ENCODE data around the gene BCAS4. TPM values are rescaled to one million over a fixed set of nuclear protein-coding genes. Genes with fewer than 3 reads are reported as not detected.

BCAS4 gene
- total RNA-seq, 1 donor from 2014 or later: 15.7 TPM

- TF ChIP-seq CTCF (conservative IDR thresholded peaks at IDR 0.05; ENCODE audit: low read depth, low read length): no peak
- no peak overlapping the region for H3K4me3 ChIP-seq (ENCODE audit: low read depth, low read length)
- DNase-seq (ENCODE audit: low read depth): no peak
Observed at GRCh38 chr20:50866831-50867230, 72.0 kb downstream of the BCAS4 start.

- H3K4me3 ChIP-seq (ENCODE audit: low read depth, low read length): no peak overlapping the region
- no peak for DNase-seq (ENCODE audit: low read depth)
- no peak for TF ChIP-seq CTCF (conservative IDR thresholded peaks at IDR 0.05; ENCODE audit: low read depth, low read length)
Observed at GRCh38 chr20:50867805-50868204, 72.9 kb downstream of the BCAS4 start.

- no peak for DNase-seq (ENCODE audit: low read depth)
- TF ChIP-seq CTCF (conservative IDR thresholded peaks at IDR 0.05; ENCODE audit: low read depth, low read length): no peak
- H3K4me3 ChIP-seq (ENCODE audit: low read depth, low read length): no peak overlapping the region
Observed at GRCh38 chr20:50868509-50869495, 73.9 kb downstream of the BCAS4 start.

GRCh38 chr20:50870561-50871161, 75.8 kb downstream of the BCAS4 start:
- no peak overlapping the region for H3K4me3 ChIP-seq (ENCODE audit: low read depth, low read length)
- TF ChIP-seq CTCF (conservative IDR thresholded peaks at IDR 0.05; ENCODE audit: low read depth, low read length): no peak
- no peak for DNase-seq (ENCODE audit: low read depth)

- no peak for TF ChIP-seq CTCF (conservative IDR thresholded peaks at IDR 0.05; ENCODE audit: low read depth, low read length)
- H3K4me3 ChIP-seq (ENCODE audit: low read depth, low read length): no peak overlapping the region
- DNase-seq (ENCODE audit: low read depth): no peak
Observed at GRCh38 chr20:50872560-50873425, 77.9 kb downstream of the BCAS4 start.

- H3K4me3 ChIP-seq (ENCODE audit: low read depth, low read length): no peak overlapping the region
- no peak for DNase-seq (ENCODE audit: low read depth)
- TF ChIP-seq CTCF (conservative IDR thresholded peaks at IDR 0.05; ENCODE audit: low read depth, low read length): no peak
Observed at GRCh38 chr20:50873585-50873984, 78.7 kb downstream of the BCAS4 start.

All from epithelial cell of proximal tubule (primary cell).